GM18858 (cell line): ENCODE measurements around the gene ACOD1.
"Not testable (repeated sequence)": the region's sequence is repeated elsewhere in the genome, so short reads cannot be mapped to it uniquely, and the experiment has no call there.

Source experiments
- ATAC-seq: cut with Tn5 transposase; IDR thresholded peaks from one replicate; pipeline ENCODE4 v1.9.1; 2021; ENCODE audit not compliant: unreplicated experiment

The ACOD1 gene

GRCh38 chr13:76948149-76948548, at the start of gene ACOD1:
Gene ACOD1, plus strand, starts transcription at chr13:76948511. Its CDS starts 48 bp downstream, at chr13:76948559.
- no peak for ATAC-seq

- ATAC-seq = not testable (repeated sequence)
Observed at GRCh38 chr13:76899066-76899465, 49.2 kb upstream of the ACOD1 start.

GRCh38 chr13:76903544-76904162, 44.7 kb upstream of the ACOD1 start:
- peak; percentile 98 for ATAC-seq

- no peak for ATAC-seq
Observed at GRCh38 chr13:76904507-76904906, 43.8 kb upstream of the ACOD1 start.

- no peak for ATAC-seq
Observed at GRCh38 chr13:76912476-76912875, 35.8 kb upstream of the ACOD1 start.

GRCh38 chr13:76913898-76914297, 34.4 kb upstream of the ACOD1 start:
- no peak for ATAC-seq

DNA sequence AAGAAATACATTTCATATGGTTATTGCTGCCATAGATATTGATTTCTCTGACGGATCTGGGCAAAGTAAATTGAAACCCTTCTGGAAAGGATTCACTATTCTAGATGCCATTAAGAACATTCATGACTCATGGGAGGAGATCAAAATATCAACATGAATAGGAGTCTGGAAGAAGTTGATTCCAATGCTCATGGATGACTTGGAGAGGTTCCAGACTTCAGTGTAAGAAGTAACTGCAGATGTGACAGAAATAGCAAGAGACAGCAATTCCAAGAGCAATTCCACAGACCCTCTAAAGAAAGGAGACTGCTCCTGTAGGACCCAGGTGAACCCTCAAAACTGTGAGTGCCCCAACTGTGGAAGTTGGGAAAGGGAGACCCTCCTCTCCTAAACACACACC, 31.2 kb upstream of the ACOD1 start:
- ATAC-seq = no peak

DNA sequence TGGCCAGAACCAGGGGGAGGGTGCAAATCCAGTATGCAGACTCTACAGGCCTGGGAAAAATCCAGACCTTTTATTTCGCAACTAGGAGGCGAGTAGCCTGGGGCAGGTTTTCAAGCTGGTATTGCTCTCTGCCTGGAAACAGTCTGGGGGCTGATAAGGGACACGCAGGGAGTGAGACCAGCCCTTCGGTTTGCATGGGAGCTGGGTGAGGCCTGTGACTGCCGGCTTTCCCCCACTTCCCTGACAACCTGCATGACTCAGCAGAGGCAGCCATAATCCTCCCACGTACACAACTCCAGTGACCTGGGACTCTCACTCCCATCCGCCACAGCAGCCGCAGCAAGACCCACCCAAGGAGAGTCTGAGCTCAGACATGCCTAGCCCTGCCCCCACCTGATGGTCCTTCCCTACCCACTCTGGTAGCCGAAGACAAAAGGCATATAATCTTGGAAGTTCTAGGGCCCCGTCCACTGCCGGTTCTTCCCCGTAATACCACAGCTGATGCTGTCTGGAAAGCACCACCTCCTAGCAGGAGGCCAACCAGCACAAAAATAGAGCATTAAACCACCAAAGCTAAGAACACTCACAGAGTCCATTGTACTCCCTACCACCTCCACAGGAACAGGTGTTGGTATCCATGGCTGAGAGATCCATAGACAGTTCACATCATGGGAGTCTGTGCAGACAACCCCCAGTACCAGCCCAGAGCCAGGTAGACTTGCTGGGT, 30.4 kb upstream of the ACOD1 start:
- not testable (repeated sequence) for ATAC-seq

GRCh38 chr13:76921516-76921915, 26.8 kb upstream of the ACOD1 start:
- ATAC-seq = no peak

GRCh38 chr13:76925115-76925514, 23.2 kb upstream of the ACOD1 start:
- ATAC-seq = no peak

DNA sequence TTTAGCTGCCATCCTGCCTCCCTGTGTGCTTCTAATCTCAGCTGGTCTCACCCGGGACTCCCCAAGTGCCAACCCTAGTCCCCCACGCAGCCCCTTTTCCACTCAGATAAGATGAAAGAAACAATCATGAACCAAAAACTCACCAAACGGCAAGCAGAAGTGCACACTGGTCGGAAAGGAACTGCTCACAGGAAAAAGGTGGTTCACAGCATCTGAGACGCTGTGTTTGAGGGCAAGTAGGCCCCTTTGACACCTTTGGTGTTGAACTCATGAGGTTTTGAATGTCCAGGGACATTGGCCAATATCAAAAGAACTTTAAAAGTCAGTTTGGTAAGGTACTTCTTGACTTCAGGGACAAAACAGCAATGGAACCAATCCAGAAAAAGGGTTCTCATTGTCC, 20.4 kb upstream of the ACOD1 start:
- no peak for ATAC-seq

- ATAC-seq = no peak
Observed at GRCh38 chr13:76928456-76928855, 19.9 kb upstream of the ACOD1 start.

- ATAC-seq = no peak
Observed at GRCh38 chr13:76929320-76929719, 19.0 kb upstream of the ACOD1 start.

DNA sequence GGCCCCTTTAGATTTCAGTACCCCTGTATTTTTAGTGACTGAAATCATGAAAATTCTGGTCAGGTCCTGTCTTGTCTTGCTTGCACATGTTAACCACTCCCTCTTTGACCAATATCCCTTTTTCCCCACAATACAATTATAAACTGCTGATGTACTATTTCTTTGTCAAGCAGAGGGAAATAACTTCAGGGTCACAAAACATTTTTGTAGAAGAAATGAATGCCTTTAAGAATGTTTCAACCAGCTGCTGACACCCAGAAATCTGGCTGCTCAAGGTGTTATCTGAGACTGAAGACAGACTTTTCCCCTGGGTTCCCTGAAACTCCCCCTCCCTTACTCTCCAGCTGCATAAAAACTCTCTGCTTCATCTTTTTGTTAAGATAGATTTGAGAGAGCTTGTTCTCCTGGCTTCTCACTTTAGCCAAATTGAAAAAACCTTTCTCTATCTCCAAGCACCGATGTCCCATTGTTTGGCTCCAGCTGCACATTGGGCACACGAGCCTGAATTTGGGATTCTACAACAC, 18.4 kb upstream of the ACOD1 start:
- no peak for ATAC-seq

GRCh38 chr13:76932076-76932475, 16.2 kb upstream of the ACOD1 start:
- ATAC-seq = no peak

DNA sequence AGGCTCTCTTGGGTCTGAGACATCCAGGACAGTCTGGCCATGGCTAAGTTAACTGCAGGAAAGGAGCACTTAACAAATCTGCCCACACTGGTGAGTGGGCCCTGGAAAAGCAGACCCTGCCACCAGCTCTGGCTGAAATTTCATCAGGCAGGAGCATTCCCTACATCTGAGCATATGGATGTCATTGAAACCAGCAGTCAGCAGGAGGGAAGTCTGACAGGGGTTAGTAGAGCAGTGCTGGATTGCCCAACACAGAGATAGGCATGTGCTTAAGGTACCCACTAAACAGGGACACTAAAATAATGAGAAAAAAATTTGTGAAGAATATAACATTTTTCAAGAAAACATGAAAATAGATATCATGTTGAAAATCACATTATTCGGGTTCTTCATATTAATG, 13.6 kb upstream of the ACOD1 start:
- no peak for ATAC-seq

DNA sequence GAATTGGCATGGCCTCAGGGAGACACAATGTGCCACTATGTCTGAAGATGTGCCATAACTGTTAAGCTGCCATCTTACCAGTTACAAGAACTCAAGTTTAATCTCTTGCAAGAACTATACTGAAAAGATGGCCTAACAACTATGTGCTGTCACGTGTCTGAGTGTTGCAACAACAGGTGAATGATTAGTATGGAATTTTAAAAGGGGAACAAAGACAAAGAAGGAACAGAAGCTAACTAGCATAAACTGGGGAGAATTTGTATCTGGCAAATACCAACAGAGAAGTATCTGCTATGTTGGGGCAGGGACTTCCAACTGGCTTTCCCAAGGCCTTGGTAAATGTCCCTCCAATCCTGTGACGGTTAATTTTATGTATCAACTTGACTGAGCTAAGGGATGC, 11.5 kb upstream of the ACOD1 start:
- no peak for ATAC-seq

DNA sequence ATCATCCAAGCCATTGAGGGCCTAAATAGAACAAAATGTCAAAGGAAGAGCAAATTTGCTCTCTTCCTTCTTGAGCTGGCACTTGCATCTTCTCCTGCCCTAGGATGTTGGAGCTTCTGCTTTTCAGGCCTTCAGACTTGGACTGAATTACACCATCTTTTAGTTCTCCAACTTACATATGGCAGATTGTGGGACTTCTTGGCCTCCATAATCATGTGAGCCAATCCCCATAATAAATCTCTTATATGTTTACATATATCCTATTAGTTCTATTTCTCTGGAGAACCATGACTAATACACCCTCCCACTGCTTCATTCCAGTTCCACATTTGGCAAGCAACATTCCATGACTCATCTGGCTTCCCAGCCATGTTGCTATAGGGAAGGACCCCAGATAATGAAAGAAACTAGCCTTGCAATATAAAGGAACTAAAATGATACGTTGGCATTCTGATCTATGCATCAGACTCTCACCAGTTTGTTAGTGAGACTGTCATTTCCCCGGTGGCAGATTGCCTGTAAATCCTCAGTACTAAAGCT, 11.0 kb upstream of the ACOD1 start:
- no peak for ATAC-seq

GRCh38 chr13:76939215-76939614, 9.1 kb upstream of the ACOD1 start:
- ATAC-seq = no peak

DNA sequence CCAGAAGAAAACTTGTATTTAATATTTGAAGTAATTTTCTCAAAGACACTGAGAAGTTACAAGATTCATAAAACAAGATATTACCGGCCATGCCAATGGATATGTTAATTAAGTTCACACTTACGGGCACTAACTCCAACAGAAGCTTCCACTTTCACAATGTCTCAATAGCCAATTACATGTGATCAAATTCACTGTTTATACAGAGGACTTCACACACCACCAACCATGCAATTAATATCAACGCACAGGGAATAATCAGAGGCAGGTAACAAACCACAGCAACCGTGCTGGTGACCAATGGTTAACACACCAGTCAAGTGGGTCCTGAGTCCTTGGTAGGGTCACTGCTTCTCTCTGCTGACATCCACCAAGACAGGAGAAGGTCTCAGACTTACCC, 5.9 kb upstream of the ACOD1 start:
- ATAC-seq = peak; percentile 59

DNA sequence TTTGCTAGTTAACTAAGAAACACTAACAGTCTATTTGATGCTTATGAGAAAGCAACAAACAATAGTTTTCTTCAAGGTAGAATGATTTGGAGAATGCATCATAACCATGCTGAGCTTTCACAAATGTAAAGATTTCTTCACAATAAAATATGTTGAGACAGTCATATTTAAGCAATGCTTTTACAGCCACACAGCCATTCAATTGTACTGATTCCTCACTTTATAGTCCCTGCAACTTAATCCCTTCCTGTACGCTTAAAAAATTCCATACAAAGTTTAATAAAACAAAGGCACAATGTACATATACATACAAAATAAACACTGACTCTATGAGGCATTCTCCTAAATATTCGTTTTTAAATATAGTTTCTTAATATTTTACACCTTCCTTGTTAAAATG, 4.7 kb upstream of the ACOD1 start:
- ATAC-seq = no peak

- ATAC-seq = no peak
Observed at GRCh38 chr13:76944456-76944855, 3.9 kb upstream of the ACOD1 start.
